Activated T-helper 1 cell treated with Interleukin-2 at 50 U/mL for 16 hours (primary cell): ENCODE measurements around the gene LILRB4.
"Not testable (repeated sequence)": the region's sequence is repeated elsewhere in the genome, so short reads cannot be mapped to it uniquely, and the experiment has no call there.

Experiments used
- DNase-seq: peaks from one replicate; pipeline ENCODE4 v3.0.0-alpha.2; 2020; ENCODE audit warnings: low read depth

LILRB4 gene

DNA sequence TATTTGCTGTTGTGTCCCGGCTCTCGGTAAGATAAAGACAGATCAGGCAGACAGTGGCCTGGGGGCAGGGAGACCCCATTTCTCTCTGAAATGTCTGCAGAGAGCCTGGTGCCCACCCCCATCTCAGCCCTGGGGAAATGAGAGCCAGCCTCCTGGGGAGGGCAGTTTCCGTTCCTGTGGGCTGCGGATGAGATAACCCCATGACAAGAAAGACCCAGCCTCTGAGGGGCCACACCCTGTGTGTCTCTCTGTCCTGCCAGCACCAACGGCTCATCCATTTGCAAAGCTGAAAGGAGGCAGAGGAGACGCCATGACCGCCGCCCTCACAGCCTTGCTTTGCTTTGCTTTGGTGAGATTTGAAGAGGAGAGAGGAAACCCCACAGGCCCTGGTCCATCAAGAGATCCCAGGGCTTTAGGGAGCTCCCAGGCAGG is 33.3 kb downstream of the LILRB4 start:
- DNase-seq = no peak

DNA sequence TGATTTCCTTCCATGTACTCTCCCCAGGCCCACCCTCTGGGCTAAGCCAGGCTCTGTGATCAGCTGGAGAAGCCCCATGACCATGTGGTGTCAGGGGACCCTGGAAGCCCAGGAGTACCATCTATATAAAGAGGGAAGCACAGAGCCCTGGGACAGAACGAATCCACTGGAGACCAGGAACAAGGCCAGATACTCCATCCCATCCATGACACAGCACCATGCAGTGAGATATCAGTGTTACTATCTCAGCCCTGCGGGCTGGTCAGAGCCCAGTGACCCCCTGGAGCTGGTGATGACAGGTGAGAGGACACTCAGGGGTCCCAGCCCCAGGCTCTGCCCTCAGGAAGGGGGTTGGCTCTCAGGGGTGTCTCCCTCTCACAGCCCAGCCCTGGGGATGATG is 34.0 kb downstream of the LILRB4 start:
- no peak for DNase-seq

DNA sequence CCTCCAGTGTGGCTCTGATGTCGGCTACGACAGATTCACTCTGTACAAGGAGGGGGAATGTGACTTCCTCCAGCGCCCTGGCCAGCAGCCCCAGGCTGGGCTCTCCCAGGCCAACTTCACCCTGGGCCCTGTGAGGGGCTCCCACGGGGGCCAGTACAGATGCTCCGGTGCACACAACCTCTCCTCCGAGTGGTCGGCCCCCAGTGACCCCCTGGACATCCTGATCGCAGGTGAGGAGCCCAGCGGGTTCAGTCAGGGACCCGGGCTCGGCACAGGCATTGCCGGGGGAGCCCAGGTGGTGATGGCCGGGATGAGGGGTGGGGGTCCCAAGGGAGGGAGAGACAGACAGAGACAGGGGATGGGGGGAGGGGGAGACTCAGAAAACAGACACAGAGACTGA is 34.9 kb downstream of the LILRB4 start:
- DNase-seq = not testable (repeated sequence)

DNA sequence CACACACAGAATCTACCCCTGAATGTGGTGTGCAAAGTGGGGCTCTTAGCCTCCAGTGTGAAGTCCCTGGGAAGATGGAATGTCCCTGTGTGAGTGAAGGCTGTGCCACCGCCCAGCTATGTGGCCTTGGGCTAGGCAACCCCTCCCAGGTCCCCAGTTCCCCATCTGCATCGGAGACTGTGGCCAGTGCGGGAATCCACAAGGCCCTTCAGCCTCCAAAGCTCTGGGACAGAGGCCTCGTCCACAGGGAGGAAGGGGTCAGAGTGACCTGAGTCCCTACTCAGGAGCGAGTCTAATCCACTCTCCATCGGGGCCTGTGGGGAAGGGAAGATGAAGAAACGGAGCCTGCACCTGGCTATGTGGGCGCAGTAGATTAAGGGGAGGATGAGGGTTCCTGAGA is 42.1 kb downstream of the LILRB4 start:
- DNase-seq = no peak

DNA sequence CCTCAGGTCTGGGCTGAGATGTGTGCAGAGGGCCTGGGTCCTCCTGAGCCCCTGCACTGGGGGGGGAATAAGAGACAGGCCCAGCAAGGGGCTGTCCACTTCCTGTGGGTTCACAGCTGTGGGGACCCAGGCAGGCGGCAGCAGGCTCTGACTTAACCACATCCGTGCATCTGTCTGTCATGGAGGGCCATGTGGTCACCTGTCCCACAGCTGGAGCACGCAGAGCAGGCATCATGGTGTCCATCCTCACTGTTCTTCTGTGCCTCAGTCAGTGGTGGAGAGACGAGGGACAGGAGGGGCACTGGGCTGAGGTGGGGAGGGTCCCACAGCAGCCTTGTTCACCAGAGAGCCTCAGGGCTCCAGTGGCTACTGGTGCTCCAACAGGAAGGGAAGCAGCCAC is 45.2 kb downstream of the LILRB4 start:
- DNase-seq = no peak

DNA sequence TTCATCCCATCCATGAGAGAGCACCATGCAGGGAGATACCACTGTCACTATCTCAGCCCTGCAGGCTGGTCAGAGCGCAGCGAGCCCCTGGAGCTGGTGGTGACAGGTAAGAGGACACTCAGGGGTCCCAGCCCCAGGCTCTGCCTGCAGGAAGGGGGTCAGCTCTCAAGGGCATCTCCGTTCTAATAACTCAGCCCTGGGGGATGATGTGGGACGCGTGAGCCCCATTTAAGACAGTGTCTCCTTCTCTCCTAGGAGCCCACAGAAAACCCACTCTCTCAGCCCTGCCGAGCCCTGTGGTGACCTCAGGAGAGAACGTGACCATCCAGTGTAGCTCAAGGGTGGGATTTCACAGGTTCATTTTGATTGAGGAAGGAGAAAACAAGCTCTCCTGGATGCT is 46.0 kb downstream of the LILRB4 start:
- no peak for DNase-seq

DNA sequence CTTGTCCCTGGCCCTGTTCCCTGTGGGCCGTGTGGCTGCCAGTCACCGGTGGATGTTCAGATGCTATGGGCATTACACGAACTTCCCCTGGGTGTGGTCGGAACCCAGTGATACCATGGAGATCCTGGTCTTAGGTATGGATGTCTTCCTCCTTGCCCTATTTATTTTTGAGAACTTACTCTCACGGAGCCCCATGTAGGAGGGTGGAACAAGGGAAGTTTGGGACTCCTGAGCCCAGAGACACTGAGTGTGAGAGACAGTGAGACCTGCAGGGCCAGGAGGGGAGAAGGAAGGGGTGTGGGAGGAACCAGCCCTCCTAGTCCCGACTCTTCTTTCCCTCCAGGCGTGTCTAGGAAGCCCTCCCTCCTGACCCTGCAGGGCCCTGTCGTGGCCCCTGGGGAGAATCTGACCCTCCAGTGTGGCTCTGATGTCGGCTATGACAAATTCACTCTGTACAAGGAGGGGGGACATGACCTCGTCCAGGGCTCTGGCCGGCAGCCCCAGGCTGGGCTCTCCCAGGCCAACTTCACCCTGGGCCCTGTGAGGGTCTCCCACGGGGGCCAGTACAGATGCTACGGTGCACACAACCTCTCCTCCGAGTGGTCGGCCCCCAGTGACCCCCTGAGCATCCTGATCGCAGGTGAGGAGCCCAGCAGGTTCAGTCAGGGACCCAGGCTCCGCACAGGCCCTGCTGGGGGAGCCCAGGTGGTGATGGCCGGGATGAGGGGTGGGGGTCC is 46.6 kb downstream of the LILRB4 start:
- no peak for DNase-seq

DNA sequence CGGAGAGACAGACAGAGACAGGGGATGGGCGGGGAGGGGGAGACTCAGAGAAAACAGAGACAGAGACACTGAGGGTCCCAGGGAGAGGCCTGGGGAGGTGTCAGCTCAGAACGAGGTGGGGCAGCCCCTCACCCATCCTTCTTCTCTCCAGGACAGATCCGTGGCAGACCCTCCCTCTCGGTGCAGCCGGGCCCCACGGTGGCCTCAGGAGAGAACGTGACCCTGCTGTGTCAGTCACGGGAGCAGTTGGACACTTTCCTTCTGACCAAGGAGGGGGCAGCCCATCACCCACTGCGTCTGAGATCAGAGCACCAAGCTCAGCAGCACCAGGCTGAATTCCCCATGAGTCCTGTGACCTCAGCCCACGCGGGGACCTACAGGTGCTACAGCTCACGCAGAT is 47.2 kb downstream of the LILRB4 start:
- not testable (repeated sequence) for DNase-seq
